GM12873 (cell line): ENCODE results near the gene MYH7.

Source experiments
- CTCF ChIP-seq: IDR thresholded peaks from 2 replicates; pipeline ENCODE4 v1.5.1; 2012; ENCODE audit warnings: low read depth, mild to moderate bottlenecking, moderate library complexity, low read length, control low read depth; ENCODE audit not compliant: insufficient read depth; ENCODE audit errors: missing control alignments

The MYH7 gene

GRCh38 chr14:23413681-23414080 is 21.8 kb downstream of the MYH7 start:
- TF ChIP-seq CTCF: no peak

- TF ChIP-seq CTCF: no peak
Measured at GRCh38 chr14:23411563-23412525, 23.6 kb downstream of the MYH7 start.

GRCh38 chr14:23409966-23410635 is 25.4 kb downstream of the MYH7 start:
- TF ChIP-seq CTCF: no peak

GRCh38 chr14:23409475-23409874 is 26.0 kb downstream of the MYH7 start:
- no peak for TF ChIP-seq CTCF

GRCh38 chr14:23408307-23408630 is 27.2 kb downstream of the MYH7 start:
- no peak for TF ChIP-seq CTCF

GRCh38 chr14:23407516-23408306 is 27.7 kb downstream of the MYH7 start, which contains the start of gene MYH6:
Gene MYH6 (minus strand): TSS chr14:23408273. CDS start chr14:23407223, 1,050 bp downstream.
- TF ChIP-seq CTCF: no peak
